Fibroblast of pulmonary artery (primary cell): ENCODE data around the gene GRID2.
A peak's percentile ranks its signal among the peaks of the same experiment; 100 is the strongest.

Experiments used
- DNase-seq: peaks from one replicate; pipeline ENCODE4 v3.0.0-alpha.2; 2010; ENCODE audit warnings: low read depth
- H3K4me3 ChIP-seq: replicated peaks from 2 replicates; pipeline ENCODE4 v1.5.1; 2011; ENCODE audit warnings: low read depth, mild to moderate bottlenecking, control low read depth, low read length, moderate library complexity
- TF ChIP-seq, protein P1 (sequence below): IDR thresholded peaks from 2 replicates; pipeline ENCODE4 v1.5.1; 2011; ENCODE audit warnings: mild to moderate bottlenecking, control low read depth, low read length, inconsistent platforms; ENCODE audit errors: missing control alignments

Gene GRID2

DNA sequence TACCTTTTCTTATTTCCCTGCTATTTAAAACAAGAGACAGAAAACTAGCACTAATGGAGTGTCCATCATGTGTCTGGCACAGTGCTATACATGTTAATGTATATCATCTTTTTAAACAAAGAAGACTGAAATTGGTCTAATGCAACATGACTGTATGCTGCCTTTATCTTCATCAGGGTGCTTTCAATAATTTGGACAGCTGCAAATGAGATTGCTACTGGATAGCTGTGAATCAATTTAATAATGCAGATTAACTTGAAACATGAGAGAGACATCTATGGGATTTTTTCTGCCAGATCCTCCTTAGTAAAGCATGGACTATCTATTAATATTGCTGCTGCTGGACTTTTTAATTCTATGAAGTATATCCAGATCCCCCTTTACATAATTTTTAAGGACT is 1269.5 kb downstream of the GRID2 start:
- no peak overlapping the region for H3K4me3 ChIP-seq
- TF ChIP-seq, protein P1, sequence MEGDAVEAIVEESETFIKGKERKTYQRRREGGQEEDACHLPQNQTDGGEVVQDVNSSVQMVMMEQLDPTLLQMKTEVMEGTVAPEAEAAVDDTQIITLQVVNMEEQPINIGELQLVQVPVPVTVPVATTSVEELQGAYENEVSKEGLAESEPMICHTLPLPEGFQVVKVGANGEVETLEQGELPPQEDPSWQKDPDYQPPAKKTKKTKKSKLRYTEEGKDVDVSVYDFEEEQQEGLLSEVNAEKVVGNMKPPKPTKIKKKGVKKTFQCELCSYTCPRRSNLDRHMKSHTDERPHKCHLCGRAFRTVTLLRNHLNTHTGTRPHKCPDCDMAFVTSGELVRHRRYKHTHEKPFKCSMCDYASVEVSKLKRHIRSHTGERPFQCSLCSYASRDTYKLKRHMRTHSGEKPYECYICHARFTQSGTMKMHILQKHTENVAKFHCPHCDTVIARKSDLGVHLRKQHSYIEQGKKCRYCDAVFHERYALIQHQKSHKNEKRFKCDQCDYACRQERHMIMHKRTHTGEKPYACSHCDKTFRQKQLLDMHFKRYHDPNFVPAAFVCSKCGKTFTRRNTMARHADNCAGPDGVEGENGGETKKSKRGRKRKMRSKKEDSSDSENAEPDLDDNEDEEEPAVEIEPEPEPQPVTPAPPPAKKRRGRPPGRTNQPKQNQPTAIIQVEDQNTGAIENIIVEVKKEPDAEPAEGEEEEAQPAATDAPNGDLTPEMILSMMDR: no peak
- no peak for DNase-seq

GRCh38 chr4:93578942-93579341 is 1275.2 kb downstream of the GRID2 start:
- no peak overlapping the region for H3K4me3 ChIP-seq
- no peak for DNase-seq
- TF ChIP-seq, protein P1: no peak

GRCh38 chr4:93605163-93605562 is 1301.4 kb downstream of the GRID2 start:
- H3K4me3 ChIP-seq: no peak overlapping the region
- TF ChIP-seq, protein P1: no peak

GRCh38 chr4:93617606-93618005 is 1313.8 kb downstream of the GRID2 start:
- H3K4me3 ChIP-seq: no peak overlapping the region
- DNase-seq: peak; percentile 1
- TF ChIP-seq, protein P1: no peak

More at GRCh38 chr4:93605163-93605562, 1301.4 kb downstream of the GRID2 start:
- no peak for DNase-seq

DNA sequence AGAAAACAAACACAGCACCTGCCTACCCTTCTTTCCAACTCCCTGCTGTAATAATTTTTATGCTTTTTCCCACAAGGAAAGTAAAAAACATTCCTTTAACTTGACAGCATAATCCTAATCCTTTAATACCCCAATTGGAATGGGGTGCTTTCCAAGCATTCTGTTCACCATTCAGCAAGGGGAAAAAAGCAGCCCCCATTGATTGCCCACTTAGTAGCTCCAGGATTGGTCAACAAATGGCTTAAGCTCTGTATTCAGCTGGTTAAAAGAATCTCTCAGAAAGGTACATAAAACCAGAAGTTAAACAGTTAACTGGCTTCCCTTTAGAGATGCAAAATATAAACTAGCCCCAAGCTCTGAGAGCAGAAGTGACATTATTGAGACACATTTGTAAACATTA is 1330.0 kb downstream of the GRID2 start:
- DNase-seq: no peak
- TF ChIP-seq, protein P1: no peak

GRCh38 chr4:93635943-93636342 is 1332.2 kb downstream of the GRID2 start:
- no peak overlapping the region for H3K4me3 ChIP-seq
- TF ChIP-seq, protein P1: no peak
- DNase-seq: no peak

More for the DNA sequence above, 1330.0 kb downstream of the GRID2 start:
- H3K4me3 ChIP-seq: no peak overlapping the region

DNA sequence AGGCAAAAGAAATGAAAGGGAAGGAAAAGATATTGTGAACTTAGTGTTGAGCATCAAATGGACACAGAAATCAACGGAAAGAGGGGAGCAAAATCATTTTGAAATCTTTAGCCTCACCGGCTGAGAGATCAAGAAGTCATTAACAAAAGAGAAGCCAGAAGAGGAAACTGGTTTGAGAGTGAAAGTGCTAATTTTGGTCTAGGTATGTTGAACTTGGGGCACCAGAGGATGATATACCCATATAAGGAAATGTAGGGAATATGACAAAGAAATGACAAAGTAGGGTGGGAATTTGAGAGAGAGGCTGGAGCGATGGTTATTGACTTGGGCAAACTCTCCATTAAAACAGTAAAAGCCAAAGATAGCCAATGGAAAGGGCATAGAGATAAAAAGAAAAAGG is 1341.4 kb downstream of the GRID2 start:
- TF ChIP-seq, protein P1: no peak
- H3K4me3 ChIP-seq: no peak overlapping the region
- DNase-seq: no peak
